HG02798 (cell line): ENCODE data around the gene TSPAN32.

Experiments
- ATAC-seq: cut with Tn5 transposase; IDR thresholded peaks from one replicate; pipeline ENCODE4 v1.9.1; 2021; ENCODE audit warnings: mild to moderate bottlenecking; ENCODE audit not compliant: unreplicated experiment, poor library complexity

The TSPAN32 gene

DNA sequence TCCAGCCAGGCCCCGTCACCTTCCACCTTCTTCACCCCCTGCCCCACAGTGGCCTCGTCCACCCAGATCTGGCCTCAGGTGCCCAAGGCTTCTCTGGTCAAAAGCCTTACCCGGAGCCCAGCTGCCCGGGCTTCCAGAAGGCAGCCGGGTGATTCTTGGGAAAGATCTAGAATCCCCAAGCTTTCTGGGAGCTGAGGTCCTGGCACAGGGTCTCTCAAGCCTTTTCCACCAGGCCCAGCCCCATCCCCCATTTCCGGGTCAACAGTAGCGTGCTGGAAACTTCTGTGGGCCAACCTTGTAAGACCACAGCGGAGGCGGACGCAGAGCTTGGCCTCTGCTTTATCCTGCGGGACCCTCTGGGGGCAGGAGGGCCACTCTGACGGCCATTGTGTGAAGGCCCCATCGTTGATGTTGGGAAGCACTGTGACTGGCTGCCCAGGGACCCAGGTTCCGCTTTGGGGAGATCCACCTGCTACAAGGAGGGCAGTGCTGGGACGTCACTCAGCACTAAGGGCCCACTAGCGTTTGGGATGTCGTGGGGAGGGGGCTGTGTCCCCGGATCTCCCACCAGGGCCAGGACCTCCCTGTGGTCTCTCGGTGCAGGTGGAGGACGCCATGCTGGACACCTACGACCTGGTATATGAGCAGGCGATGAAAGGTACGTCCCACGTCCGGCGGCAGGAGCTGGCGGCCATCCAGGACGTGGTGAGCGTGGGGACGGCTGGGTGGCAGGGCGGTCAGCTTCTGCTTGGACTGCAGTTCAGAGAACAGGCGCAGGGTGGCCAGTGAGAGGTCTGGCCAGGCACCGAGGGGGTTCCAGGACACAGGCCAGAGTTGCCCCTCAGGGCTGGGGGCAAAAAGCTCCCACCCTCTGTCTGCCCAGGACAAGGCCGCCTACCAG is 11.5 kb downstream of the TSPAN32 start:
- ATAC-seq: no peak

DNA sequence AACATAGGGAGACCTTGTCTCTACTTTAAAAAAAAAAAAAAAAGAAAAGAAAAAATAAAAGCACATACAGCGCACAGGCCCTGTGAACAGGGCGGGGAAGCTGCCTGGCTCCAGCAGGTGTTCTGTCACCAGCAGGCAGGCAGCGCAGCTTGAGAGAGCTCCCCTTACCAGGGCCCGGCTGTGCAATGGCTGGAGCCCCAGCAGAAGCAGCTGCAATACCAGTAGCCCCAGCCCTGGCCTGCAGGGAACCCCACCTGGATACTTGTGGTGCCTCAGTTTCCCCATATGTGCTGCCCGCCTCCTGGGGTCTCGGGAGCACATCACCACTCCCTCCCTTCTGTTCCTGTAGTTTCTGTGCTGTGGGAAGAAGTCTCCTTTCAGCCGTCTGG is 12.3 kb downstream of the TSPAN32 start:
- no peak for ATAC-seq

DNA sequence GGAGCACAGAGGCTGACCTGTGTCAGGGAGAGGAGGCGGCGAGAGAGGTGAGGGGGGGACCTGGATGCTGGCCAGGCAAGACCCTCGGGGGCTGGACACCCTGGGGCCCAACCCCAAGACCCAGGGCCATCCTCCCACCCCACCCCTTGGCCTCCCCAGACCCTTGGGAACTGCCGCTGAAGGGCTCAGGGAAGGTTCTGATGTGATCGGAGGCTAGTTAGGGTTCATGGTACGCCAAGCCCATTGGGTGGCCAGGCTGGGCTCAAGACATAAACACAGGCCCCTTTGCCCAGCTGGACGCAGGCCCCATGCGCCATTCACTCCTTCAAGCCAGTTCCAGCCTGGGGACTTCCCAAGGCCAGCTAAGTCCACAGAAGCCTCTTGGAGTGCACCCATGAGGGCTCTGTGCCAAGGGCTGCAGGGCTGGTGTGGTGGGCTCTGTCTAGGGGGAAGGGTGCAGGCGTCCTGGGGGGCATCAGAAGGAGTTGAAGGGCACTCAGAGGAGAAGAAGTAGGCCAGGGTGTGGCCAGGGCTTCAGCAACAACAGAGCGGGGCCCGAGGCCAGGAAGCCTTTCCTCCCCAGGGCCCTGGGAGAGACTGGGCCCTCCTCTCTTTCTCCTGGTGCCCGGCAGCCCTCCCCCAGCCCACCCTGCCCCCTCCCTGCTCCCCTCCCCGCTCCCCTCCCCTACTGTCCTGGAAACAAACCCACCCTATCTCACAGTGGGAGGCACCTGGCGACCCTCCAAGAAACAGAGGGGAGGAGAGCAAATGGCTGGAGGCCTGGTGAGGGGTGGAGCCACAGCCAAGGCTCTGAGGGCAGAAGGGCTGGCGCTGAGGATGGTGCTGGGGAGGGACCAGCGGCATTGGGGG is 12.9 kb downstream of the TSPAN32 start:
- no peak for ATAC-seq

DNA sequence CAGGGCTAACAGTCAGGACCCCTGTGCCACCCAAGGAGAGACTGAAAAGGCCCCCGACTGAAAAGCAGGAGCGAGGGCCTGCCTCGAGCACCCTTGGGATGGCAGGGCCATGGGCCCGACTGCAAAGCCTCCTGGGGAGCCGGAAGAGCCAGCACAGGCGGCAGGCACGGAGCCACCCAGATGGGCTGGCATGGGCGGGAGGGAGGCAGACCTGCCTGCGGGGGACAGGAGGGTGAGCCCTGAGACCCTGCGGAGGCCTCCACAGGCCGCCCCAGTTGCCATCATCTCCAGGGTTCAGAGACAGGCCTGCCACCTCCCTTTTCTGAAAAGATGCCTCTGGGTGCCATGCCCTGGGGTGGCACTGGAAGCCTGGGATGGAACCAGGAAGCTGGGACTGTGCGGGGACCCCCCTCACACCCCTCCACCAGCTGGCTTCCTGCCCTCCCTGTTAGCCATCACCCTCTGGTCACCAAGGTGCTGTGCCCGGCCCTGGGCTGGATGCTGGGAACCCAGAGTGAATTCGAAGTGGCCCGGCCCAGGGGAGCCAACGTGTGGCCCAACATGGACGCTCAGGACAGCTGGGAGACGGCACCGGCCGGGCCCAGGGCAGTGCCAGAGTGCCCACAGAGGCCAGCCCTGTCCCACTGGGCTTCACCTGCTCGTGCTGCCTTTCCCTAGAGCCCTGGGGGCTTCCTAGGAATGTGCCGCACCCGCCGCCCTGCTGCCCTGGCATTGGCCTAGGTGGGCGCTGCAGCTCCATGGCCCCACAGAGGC is 13.8 kb downstream of the TSPAN32 start:
- ATAC-seq: no peak

DNA sequence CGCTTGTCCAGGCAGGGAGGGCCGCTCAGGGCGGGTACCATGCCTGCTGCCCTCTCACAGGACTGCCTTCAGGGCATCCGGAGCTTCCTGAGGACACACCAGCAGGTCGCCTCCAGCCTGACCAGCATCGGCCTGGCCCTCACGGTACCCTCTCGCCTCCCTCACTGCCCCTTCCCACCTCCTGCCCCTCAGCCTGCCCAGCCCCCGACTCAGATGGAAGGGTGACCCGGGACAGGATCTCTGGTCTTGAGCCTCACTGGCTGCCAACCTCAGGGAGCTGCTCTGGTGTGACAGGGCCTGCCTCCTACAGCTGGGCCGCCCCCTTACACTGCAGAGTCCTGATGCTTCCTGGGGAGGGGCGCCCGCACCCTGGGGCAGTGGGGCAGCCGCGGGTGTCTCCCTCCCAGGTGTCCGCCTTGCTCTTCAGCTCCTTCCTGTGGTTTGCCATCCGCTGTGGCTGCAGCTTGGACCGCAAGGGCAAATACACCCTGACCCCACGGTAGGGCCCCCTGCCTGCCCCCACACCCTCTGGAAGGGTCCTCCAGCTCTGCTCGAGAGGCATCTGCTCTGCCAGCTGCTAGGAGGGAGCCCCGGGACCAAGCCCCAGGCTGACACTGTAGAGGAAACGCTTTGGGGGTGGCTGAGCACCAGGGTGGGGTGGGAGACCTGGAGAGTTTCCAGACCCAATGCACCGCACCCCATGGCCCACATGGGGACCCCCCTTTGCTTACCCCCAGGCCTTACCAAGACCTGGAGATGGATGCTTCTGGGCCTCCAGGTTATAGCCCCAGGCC is 14.6 kb downstream of the TSPAN32 start:
- no peak for ATAC-seq

DNA sequence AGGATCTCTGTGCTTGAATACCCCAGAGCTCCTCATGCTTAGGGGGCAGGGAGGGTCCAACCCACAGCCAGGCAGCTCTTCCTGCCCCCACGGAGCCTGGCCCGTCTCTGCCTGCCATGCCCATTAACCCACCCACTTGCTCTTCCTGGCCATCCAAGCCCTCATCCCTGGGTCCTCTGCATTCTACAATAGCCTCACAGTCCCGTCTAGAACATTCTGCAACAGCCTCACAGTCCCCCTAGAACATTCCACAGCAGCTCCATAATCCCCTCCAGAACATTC is 15.1 kb downstream of the TSPAN32 start:
- no peak for ATAC-seq

DNA sequence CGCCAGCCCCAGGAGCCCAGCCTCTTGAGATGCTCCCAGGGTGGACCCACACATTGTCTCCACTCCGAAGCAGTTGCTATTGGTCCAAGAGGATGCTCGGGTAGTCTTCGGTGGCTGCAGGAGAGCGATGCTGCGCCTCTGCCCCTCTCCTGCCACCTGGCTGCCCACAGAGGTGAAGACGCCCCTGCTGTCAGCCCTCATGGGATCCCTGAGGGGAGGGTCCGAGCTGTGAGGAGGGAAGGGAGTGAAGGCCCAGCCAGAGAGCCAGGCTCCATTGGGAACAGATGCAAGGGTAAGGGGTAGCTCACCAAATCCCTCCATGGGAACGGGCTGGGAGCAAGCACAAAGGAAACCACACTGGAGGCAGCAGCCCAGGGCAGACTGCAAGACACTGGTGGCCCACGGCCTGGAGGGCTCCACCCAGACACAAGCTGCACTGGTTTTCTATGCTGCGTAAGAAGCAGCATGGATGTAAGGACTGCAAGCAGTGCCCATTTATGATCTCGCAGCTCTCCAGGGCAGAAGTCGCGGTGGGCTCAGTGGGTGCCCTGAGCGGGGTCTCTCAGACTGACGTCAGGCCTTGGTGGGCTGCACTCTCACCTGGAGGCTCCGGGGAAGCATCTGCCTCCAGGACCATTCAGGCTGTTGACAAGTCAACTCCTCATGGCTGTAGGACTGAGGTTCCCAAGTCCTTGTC is 15.7 kb downstream of the TSPAN32 start:
- no peak for ATAC-seq

DNA sequence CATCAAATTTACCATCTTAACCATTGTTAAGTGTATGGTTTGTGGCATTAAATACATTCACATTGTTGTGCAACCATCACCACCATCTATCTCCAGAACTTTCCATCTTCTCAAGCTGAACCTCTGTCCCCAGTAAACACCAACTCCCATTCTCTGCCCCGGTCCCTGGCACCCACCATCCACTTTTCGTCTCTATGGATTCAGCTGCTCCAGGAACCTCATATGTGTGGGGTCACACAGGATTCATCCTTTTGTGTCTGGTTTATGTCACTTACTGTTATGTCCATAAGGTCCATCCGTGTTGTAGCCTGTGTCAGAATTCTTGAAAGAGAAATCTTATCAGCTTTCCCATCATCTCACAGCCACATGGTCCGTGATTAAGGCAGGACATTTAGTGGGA is 16.3 kb downstream of the TSPAN32 start:
- ATAC-seq: no peak

DNA sequence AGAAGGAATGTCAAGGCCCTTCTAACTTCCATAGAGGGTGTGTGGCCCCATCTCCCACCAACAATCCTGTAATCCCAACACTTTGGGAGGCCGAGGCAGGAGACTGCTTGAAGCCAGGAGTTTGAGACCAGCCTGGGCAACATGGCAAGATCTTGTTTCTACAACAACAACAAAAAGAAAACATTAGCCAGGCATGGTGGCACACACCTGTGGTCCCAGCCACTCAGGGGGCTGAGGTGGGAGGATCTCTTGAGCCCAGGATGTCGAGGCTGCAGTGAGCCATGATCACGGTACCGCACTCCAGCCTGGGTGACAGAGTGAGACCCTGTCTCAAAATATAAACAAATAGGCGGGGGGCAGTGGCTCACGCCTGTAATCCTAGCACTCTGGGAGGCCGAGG is 16.9 kb downstream of the TSPAN32 start:
- ATAC-seq: no peak

DNA sequence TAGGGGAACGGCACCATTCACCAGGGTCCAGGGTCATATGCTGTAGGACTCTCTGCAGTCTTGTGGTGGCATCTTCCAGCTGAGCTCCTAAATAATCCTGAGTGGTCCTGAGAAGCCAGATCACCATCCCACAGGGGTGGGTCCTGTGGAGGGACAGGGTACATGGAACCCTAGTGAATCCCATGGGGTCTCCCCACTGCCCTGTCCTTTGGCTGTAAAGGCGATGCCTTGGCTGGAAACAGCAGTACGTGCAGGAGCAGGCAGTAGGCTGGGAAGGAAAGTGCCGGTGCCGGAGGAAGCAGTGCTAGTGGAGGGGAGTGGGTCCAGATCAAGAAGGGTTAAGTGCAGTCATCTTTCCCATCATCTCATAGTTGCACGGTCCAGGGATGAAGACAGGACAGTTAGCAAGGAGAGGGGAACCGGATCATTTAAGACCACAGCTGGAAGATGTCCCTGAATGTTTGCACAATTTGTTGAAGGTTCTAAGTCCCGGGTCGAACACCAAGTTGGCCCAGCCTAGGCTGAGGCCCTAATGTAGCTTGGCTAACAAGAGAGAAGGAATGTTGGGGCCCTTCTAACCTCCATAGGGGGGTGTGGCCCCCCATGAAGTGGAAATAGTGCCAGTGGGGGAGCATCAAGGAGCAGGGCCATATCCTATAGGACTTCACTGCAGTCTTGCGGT is 18.1 kb downstream of the TSPAN32 start:
- ATAC-seq: no peak

DNA sequence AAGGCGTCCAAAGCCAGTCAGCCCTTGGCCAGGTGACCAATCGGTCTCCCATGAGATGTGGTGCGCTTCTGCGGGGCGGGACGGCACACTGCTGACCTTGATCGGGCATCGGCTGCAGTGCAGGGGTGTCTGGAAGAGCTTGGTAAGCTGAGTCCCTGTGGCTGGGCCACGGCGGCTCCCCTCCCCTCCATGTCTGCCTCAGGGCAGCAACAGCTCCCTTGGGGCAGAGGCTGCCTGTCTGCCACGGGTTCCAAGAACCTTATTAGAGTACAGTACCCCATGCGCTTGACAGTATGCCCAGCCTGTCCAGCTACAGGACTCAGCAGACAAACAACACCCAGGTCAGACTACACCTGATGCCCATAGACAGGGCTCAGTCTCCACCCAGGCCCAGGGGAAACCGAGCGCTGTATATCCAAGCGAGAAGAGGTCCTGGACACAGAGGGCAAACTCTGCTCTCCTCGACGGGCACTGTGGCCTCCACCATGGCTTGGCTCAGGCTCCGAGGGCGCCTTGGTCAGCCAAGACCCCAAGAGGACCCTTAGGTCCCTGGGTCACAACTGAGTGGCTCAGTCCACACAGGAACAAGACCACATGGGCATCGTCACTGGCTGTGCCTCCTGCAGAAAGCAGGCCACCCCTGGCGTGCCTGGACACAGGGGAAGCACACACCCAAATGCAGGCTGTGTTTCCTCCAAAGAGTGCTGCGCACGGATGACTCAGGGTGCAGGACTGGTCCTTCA is 18.9 kb downstream of the TSPAN32 start:
- ATAC-seq: no peak

DNA sequence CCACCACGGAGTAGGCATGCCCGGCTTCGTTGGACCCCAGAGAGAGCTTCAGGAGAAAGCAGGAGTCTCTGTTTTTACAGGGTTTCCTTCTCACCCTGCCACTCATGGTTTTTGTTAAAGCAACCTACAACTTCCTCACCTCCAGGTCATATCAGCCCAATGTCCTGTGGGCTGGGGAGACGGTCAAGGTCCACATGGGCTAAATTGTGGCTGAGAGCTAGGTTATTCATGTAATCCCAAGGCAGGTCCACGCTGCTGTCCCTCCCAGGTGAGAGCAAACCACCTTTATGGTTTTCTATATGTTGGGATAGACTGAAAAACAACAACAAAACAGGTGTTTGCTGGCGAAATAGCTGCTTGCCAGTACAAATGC is 19.5 kb downstream of the TSPAN32 start:
- ATAC-seq: no peak

DNA sequence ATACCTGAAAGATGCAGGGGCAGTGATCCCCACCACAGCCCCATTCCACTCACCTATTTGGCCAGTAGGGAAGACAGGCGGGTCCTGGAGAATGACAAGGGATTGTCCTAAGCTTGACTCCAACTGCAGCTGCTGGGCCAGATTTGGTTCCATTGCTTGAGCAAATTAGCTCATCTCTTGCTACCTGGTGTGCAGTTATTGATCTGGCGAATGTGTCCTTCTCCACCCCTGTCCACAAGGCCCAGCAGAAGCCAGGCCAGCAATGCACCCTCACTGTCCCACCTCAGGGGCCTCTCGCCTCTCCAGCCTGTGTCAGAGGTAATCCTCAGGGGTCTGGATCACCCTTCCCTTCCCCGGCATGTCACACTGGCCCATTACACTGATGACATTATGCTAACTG is 23.3 kb downstream of the TSPAN32 start:
- ATAC-seq: no peak

DNA sequence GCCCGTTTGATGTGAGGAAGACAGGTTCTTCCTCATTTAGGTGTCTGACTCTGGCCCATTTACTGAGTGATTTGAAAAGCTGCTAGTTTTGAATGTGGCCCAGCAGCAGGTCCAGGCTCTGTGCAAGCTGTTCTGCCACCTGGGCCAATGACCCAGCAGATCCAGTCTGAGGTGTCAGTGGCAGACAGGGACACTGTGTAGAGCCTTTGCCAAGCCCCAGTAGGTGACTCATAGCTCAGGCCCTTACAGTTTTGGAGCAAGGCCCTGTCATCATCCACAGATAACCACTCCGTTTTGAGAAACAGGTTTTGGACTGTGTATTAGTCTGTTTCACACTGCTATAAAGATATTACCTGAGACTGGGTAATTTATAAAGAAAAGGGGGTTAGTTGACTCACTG is 23.9 kb downstream of the TSPAN32 start:
- no peak for ATAC-seq

DNA sequence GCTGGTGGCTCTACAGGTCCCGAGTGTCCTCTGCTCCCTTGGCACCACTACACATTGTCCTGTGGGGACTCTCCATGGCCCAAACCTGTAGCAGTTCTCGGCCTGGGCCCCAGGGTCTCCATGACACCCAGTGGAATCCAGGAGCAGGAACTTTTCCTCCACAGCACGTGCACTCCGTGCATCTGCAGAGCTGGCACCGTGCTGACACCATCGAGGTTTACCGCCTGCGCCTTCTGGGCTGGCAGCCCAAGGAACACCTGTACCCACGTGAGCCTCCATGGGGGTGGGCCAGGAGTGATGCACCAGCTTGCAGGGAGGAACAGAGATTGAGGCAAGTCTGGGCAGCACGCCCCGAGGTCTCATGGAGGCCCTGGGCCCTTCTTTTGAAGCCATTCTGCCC is 25.2 kb downstream of the TSPAN32 start:
- ATAC-seq: no peak

DNA sequence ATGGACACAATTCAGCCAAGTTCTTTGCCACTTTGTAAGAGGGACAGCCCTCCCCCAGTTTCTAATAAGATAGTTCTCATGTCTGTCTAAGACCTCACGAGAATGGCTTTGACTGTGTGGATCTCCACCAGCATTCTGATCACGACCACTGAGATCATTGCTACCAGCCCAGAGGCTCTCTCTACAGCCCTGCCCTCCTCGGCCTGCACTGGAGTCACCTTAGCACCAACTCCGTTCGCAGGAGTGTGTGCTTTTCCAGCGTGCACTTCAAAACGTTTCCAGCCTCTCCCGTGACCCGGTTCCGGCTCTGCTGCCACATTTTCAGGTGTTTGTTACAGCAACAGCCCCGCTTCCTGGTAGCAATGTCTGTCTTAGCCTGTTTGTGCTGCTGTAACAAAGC is 26.2 kb downstream of the TSPAN32 start:
- no peak for ATAC-seq

DNA sequence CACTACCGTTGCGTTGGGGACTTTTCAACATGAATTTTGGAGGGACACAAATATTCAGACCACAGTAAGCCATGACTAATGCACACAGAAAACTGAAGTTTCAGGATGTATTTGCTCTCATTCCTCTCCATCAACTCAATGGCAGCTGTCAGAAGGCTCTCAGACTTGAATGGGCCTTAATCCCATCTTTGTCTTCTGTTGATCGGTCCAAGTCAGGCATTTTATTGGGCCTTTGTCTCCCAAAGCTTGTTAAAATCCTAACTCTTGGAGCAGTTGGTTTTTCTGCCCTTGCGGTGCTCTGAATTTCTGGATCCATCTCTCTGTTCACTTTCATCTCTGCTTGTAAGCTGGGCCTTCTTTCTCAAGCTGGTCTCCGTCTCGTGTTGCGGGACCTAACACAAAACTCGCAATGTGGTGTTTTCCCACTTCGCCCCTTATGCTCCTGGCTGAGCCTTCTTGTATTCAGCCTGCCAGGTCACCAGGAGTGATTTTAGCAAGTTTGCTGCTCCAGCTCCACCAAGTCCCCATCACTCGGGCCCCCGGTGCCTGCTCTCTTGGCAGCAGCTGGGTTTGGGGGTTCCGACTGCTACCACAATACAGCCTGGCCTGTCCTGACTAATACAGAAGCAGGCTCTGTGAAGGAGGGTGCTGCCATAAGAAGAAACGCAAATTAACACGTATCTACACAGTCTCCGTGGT is 27.0 kb downstream of the TSPAN32 start:
- ATAC-seq: no peak

DNA sequence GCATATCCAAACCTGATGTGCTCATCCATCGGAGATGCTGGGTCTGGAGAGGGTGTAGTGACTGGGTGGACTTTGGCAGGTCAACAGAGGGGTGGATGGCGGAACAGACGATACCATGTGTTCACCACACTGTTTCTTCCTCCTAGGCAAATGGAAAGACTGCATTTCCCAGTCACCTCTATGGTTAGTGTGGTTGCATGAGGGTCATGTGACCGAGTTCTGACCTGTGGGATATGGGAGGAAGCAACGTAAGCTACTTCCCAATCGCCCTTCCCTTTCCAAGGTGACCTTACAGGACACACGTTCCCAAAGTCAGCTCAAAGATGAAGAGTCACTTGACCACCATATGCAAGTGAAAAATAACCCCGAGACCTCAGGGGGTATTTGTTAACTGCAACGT is 27.7 kb downstream of the TSPAN32 start:
- no peak for ATAC-seq
